GM23338 (cell line): ENCODE results near the gene ZXDA. TPM values are rescaled to one million over a fixed set of nuclear protein-coding genes. Genes with fewer than 3 reads are reported as not detected.

Source experiments
- ATAC-seq: fragments of 200-7000 bp; cut with Tn5 transposase; 3 replicates; pipeline ENCODE4 v1.9.1; 2020
- DNase-seq: peaks from one replicate; pipeline ENCODE4 v3.0.0-alpha.2; 2015; ENCODE audit warnings: low spot score
- H2AFZ ChIP-seq: fragments of 200-600 bp; sonication (generic); 2 replicates; pipeline ENCODE4 v1.8.0; 2016; ENCODE audit warnings: antibody characterized with exemption, mild to moderate bottlenecking, moderate library complexity
- H3F3A ChIP-seq: fragments of 200-600 bp; sonication (generic); replicated peaks from 2 replicates; pipeline ENCODE4 v1.8.0; 2017; ENCODE audit warnings: antibody characterized with exemption, mixed run types, low read depth
- H3K27ac ChIP-seq: fragments of 200-600 bp; sonication (generic); 2 replicates; pipeline ENCODE4 v1.6.1; 2016; ENCODE audit warnings: low read depth
- H3K27me3 ChIP-seq: fragments of 200-600 bp; sonication (generic); 2 replicates; pipeline ENCODE4 v1.8.0; 2016; ENCODE audit warnings: mild to moderate bottlenecking, mixed run types, moderate library complexity; ENCODE audit not compliant: insufficient read depth
- H3K36me3 ChIP-seq: fragments of 200-600 bp; sonication (generic); 2 replicates; pipeline ENCODE4 v1.8.0; 2016; ENCODE audit warnings: mild to moderate bottlenecking; ENCODE audit not compliant: insufficient read depth
- H3K4me1 ChIP-seq: fragments of 200-600 bp; sonication (generic); 2 replicates; pipeline ENCODE4 v1.8.0; 2016; ENCODE audit warnings: mild to moderate bottlenecking, moderate library complexity; ENCODE audit not compliant: insufficient read depth
- H3K4me2 ChIP-seq: fragments of 200-600 bp; sonication (generic); 2 replicates; pipeline ENCODE4 v1.7.1; 2017; ENCODE audit warnings: mixed run types
- H3K4me3 ChIP-seq: fragments of 200-600 bp; sonication (generic); 2 replicates; pipeline ENCODE4 v1.6.1; 2016; ENCODE audit warnings: mixed run types
- H3K79me2 ChIP-seq: fragments of 200-600 bp; sonication (generic); replicated peaks from 2 replicates; pipeline ENCODE4 v1.8.0; 2017; ENCODE audit warnings: mild to moderate bottlenecking; ENCODE audit not compliant: insufficient read depth
- H3K9me2 ChIP-seq: fragments of 200-600 bp; sonication (generic); 2 replicates; pipeline ENCODE4 v1.8.0; 2017; ENCODE audit not compliant: insufficient read depth
- H4K20me1 ChIP-seq: fragments of 200-600 bp; sonication (generic); replicated peaks from 2 replicates; pipeline ENCODE4 v1.8.0; 2017; ENCODE audit warnings: mild to moderate bottlenecking; ENCODE audit not compliant: insufficient read depth
- H3K27ac Mint-ChIP-seq: 2 replicates; pipeline ENCODE4 v1.8.0; 2020; ENCODE audit warnings: inconsistent platforms, mild to moderate bottlenecking, moderate library complexity, mixed read lengths
- H3K27me3 Mint-ChIP-seq: 3 replicates; pipeline ENCODE4 v1.8.0; 2022; ENCODE audit warnings: low read depth, mild to moderate bottlenecking, moderate library complexity, mixed read lengths, inconsistent platforms; ENCODE audit not compliant: insufficient read depth, poor library complexity
- H3K36me3 Mint-ChIP-seq: 3 replicates; pipeline ENCODE4 v1.8.0; 2021; ENCODE audit warnings: low read depth, mild to moderate bottlenecking, inconsistent platforms, moderate library complexity, mixed read lengths
- H3K4me1 Mint-ChIP-seq: 3 replicates; pipeline ENCODE4 v1.8.0; 2020; ENCODE audit warnings: mild to moderate bottlenecking, inconsistent platforms, mixed read lengths
- H3K4me3 Mint-ChIP-seq: 3 replicates; pipeline ENCODE4 v1.8.0; 2021; ENCODE audit warnings: moderate library complexity, mild to moderate bottlenecking, inconsistent platforms, mixed read lengths
- H3K9me3 Mint-ChIP-seq: 3 replicates; pipeline ENCODE4 v1.8.0; 2020; ENCODE audit warnings: moderate library complexity, mild to moderate bottlenecking, inconsistent platforms, mixed read lengths
- CREB1 ChIP-seq: fragments of 250-450 bp; sonication (Bioruptor Pico); IDR thresholded peaks from 2 replicates; pipeline ENCODE4 v1.5.0; 2020; ENCODE audit warnings: low read depth, mild to moderate bottlenecking, moderate library complexity
- CTCF ChIP-seq, 2 experiments: fragments of 200-600 bp in 1 of 2; sonication (generic) in 1 of 2; conservative IDR thresholded peaks; 2 replicates each; pipeline versions ENCODE4 v1.5.1 to v1.6.1; 2016 to 2017; ENCODE audit warnings: antibody characterized with exemption in 2 of 2, low read depth in 2 of 2, mild to moderate bottlenecking in 2 of 2, moderate library complexity in 1 of 2
- ETS1 ChIP-seq: IDR thresholded peaks from 2 replicates; pipeline ENCODE4 v1.6.1; 2016; ENCODE audit warnings: antibody characterized with exemption
- EZH2 ChIP-seq: fragments of 200-600 bp; sonication (generic); IDR thresholded peaks from one replicate; pipeline ENCODE4 v1.8.0; 2017; ENCODE audit warnings: antibody characterized with exemption, mild to moderate bottlenecking, low read depth; ENCODE audit not compliant: unreplicated experiment
- EZH2phosphoT487 ChIP-seq: fragments of 200-600 bp; sonication (generic); IDR thresholded peaks from one replicate; pipeline ENCODE4 v1.8.1; 2018; ENCODE audit warnings: antibody characterized with exemption; ENCODE audit not compliant: unreplicated experiment
- JUNB ChIP-seq: IDR thresholded peaks from one replicate; pipeline ENCODE4 v1.6.1; 2016; ENCODE audit warnings: antibody characterized with exemption; ENCODE audit not compliant: unreplicated experiment
- NANOG ChIP-seq: IDR thresholded peaks from 2 replicates; pipeline ENCODE4 v1.6.1; 2016; ENCODE audit warnings: antibody characterized with exemption, borderline replicate concordance
- POLR2AphosphoS5 ChIP-seq: IDR thresholded peaks from 2 replicates; pipeline ENCODE4 v1.6.1; 2016; ENCODE audit warnings: antibody characterized with exemption, low read depth
- STAT1 ChIP-seq: IDR thresholded peaks from one replicate; pipeline ENCODE4 v1.6.1; 2016; ENCODE audit warnings: antibody characterized with exemption; ENCODE audit not compliant: unreplicated experiment
- ZNF114 ChIP-seq: fragments of 250-450 bp; sonication (Bioruptor Pico); IDR thresholded peaks from 2 replicates; pipeline ENCODE4 v1.5.0; 2020; ENCODE audit warnings: mild to moderate bottlenecking, moderate library complexity
- ZNF331 ChIP-seq: fragments of 250-450 bp; sonication (Bioruptor Pico); IDR thresholded peaks from 2 replicates; pipeline ENCODE4 v1.5.0; 2020; ENCODE audit warnings: low read depth, mild to moderate bottlenecking, moderate library complexity
- ZNF462 ChIP-seq: fragments of 250-450 bp; sonication (Bioruptor Pico); IDR thresholded peaks from 2 replicates; pipeline ENCODE4 v1.5.0; 2020; ENCODE audit warnings: mild to moderate bottlenecking, moderate library complexity
- polyA plus RNA-seq: library from polyadenylated mRNA; unstranded; fragments of >200 nt; fragmentation: Nextera tagmentation; extraction: Ambion mirVana; gene quantifications from 2 replicates; pipeline ENCODE4 v1.2.1, GENCODE V29; 2016
- total RNA-seq: library from RNA; depleted of rRNA; stranded (reverse); fragments of >200 nt; shearing (Covaris generic); gene quantifications from 2 replicates; pipeline ENCODE4 v1.2.3, GENCODE V29; 2014
- TF ChIP-seq, protein P1 (sequence below): IDR thresholded peaks from one replicate; pipeline ENCODE4 v1.6.1; 2018; ENCODE audit warnings: antibody characterized with exemption; ENCODE audit not compliant: unreplicated experiment

ZXDA gene
- total and polyA plus RNA-seq, 2 experiments from 2014 or later = 0.42 to 4.6 TPM

DNA sequence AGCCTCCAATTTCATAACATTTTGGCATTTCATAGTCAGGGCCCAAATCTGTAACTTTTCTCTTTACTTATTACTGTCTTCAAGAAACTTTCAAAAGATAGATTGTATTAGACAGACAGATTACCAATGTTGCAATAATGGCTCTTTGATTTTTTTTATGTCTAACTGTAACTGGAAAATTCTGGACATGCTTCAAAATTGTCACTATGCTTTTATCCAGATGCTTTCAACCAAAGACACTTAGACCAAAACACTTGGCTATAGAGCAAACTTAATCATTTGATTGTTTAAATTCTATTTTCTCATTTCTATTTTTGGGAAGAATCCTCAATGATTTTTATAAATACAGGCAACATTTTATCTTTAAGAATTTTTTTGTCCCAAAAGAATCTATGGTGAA is 10.4 kb downstream of the ZXDA start:
- no peaks in the 10 kb centered on the region for H3K4me1 Mint-ChIP-seq
- H3F3A ChIP-seq = no peaks in the 10 kb centered on the region

More for the DNA sequence above, 10.4 kb downstream of the ZXDA start:
- H3K27ac ChIP-seq = no peak overlapping the region
- H3K4me1 ChIP-seq = no peaks in the 10 kb centered on the region
- H3K9me2 ChIP-seq = no peaks in the 10 kb centered on the region
- H3K79me2 ChIP-seq = no peaks in the 10 kb centered on the region
- Mint-ChIP-seq H3K4me3 (no peak overlapping the region), H3K9me3 (peaks cover 5% of the 10 kb centered on the region; the same call in 2 of the 3 replicates), H3K27me3 (no peaks in the 10 kb centered on the region), H3K27ac (no peak overlapping the region), H3K36me3 (no peaks in the 10 kb centered on the region)
- no peak for DNase-seq
- TF ChIP-seq CREB1 (CRISPR knock-in tag) (no peak), NANOG (no peak), POLR2AphosphoS5 (no peak), ZNF114 (CRISPR knock-in tag) (no peak), JUNB (no peak), EZH2 (no peak), STAT1 (no peak), EZH2phosphoT487 (no peak), CTCF (conservative IDR thresholded peaks at IDR 0.05; ENCODE audit: low read depth in 2 of 2) (no peak), ETS1 (no peak), ZNF331 (CRISPR knock-in tag) (no peak), ZNF462 (CRISPR knock-in tag) (no peak)
- TF ChIP-seq, protein P1, sequence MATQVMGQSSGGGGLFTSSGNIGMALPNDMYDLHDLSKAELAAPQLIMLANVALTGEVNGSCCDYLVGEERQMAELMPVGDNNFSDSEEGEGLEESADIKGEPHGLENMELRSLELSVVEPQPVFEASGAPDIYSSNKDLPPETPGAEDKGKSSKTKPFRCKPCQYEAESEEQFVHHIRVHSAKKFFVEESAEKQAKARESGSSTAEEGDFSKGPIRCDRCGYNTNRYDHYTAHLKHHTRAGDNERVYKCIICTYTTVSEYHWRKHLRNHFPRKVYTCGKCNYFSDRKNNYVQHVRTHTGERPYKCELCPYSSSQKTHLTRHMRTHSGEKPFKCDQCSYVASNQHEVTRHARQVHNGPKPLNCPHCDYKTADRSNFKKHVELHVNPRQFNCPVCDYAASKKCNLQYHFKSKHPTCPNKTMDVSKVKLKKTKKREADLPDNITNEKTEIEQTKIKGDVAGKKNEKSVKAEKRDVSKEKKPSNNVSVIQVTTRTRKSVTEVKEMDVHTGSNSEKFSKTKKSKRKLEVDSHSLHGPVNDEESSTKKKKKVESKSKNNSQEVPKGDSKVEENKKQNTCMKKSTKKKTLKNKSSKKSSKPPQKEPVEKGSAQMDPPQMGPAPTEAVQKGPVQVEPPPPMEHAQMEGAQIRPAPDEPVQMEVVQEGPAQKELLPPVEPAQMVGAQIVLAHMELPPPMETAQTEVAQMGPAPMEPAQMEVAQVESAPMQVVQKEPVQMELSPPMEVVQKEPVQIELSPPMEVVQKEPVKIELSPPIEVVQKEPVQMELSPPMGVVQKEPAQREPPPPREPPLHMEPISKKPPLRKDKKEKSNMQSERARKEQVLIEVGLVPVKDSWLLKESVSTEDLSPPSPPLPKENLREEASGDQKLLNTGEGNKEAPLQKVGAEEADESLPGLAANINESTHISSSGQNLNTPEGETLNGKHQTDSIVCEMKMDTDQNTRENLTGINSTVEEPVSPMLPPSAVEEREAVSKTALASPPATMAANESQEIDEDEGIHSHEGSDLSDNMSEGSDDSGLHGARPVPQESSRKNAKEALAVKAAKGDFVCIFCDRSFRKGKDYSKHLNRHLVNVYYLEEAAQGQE = no peak
- no peak for ATAC-seq
- no peak overlapping the region for H3K4me2 ChIP-seq
- H4K20me1 ChIP-seq = no peaks in the 10 kb centered on the region
- H2AFZ ChIP-seq = no peak overlapping the region
- H3K4me3 ChIP-seq = no peak overlapping the region
- no peaks in the 10 kb centered on the region for H3K36me3 ChIP-seq
- H3K27me3 ChIP-seq = no peaks in the 10 kb centered on the region
